Brain microvascular endothelial cell (primary cell): ENCODE measurements around the gene CYFIP1.
A peak's percentile ranks its signal among the peaks of the same experiment; 100 is the strongest.

Source experiments
- DNase-seq: peaks from one replicate; pipeline ENCODE4 v3.0.0-alpha.2; 2020
- H3K27ac ChIP-seq: fragments of 250-450 bp; sonication (Bioruptor Pico); 2 replicates; pipeline ENCODE4 v1.5.1; 2020; ENCODE audit warnings: mild to moderate bottlenecking, moderate library complexity
- H3K27me3 ChIP-seq: fragments of 250-450 bp; sonication (Bioruptor Pico); replicated peaks from 2 replicates; pipeline ENCODE4 v1.5.1; 2020; ENCODE audit warnings: mild to moderate bottlenecking
- H3K36me3 ChIP-seq: fragments of 250-450 bp; sonication (Bioruptor Pico); replicated peaks from 2 replicates; pipeline ENCODE4 v1.5.1; 2020; ENCODE audit warnings: mild to moderate bottlenecking
- H3K4me3 ChIP-seq: 2 replicates; pipeline ENCODE4 v1.5.1; 2011; ENCODE audit warnings: low read depth, mild to moderate bottlenecking, control low read depth, low read length, moderate library complexity
- CTCF ChIP-seq: IDR thresholded peaks from 2 replicates; pipeline ENCODE4 v1.5.1; 2011; ENCODE audit warnings: low read depth, mild to moderate bottlenecking, moderate library complexity, low read length, control low read depth, inconsistent platforms; ENCODE audit errors: missing control alignments
- in situ Hi-C: cut with HindIII; loops from 2 replicates; pipeline ENCODE4 v1.10.0; 2017; ENCODE audit warnings: low sequenced_read_pairs, low pct_ligation_motif_present

Gene CYFIP1

GRCh38 chr15:22958487-22959280, 21.5 kb downstream of the CYFIP1 start:
- in situ Hi-C loops = no loop called here
- no peak overlapping the region for H3K27ac ChIP-seq
- H3K36me3 ChIP-seq = no peaks in the 10 kb centered on the region
- no peak for TF ChIP-seq CTCF
- DNase-seq = no peak
- no peaks in the 10 kb centered on the region for H3K27me3 ChIP-seq
- H3K4me3 ChIP-seq = no peak overlapping the region

GRCh38 chr15:22956978-22957260, 23.2 kb downstream of the CYFIP1 start:
- no peak for DNase-seq
- in situ Hi-C loops = no loop called here
- no peaks in the 10 kb centered on the region for H3K36me3 ChIP-seq
- H3K27ac ChIP-seq = no peak overlapping the region
- no peaks in the 10 kb centered on the region for H3K27me3 ChIP-seq
- H3K4me3 ChIP-seq = no peak overlapping the region
- no peak for TF ChIP-seq CTCF

- H3K36me3 ChIP-seq = no peaks in the 10 kb centered on the region
- no peak overlapping the region for H3K4me3 ChIP-seq
- H3K27me3 ChIP-seq = no peaks in the 10 kb centered on the region
- no peak for TF ChIP-seq CTCF
- in situ Hi-C loops = no loop called here
- no peak overlapping the region for H3K27ac ChIP-seq
- DNase-seq = peak; percentile 37
Measured at GRCh38 chr15:22956257-22956977, 23.8 kb downstream of the CYFIP1 start.

GRCh38 chr15:22955544-22956119, 24.5 kb downstream of the CYFIP1 start:
- no peak for DNase-seq
- H3K27ac ChIP-seq = no peak overlapping the region
- no peak for TF ChIP-seq CTCF
- no peak overlapping the region for H3K4me3 ChIP-seq
- in situ Hi-C loops = no loop called here
- H3K27me3 ChIP-seq = no peaks in the 10 kb centered on the region
- H3K36me3 ChIP-seq = no peaks in the 10 kb centered on the region

- H3K27ac ChIP-seq = no peak overlapping the region
- no peaks in the 10 kb centered on the region for H3K36me3 ChIP-seq
- TF ChIP-seq CTCF = no peak
- no peaks in the 10 kb centered on the region for H3K27me3 ChIP-seq
- H3K4me3 ChIP-seq = no peak overlapping the region
- DNase-seq = no peak
- in situ Hi-C loops = no loop called here
Measured at GRCh38 chr15:22954798-22955543, 25.2 kb downstream of the CYFIP1 start.
